Nephron progenitor cell (in vitro differentiated cells): ENCODE measurements around the gene PHETA1.

Source experiments
- DNase-seq: peaks from one replicate; pipeline ENCODE4 v3.0.0; 2021
- H3K27ac Mint-ChIP-seq: 2 replicates; pipeline ENCODE4 v1.8.0; 2021; ENCODE audit warnings: mild to moderate bottlenecking, moderate library complexity, mixed read lengths
- H3K27me3 Mint-ChIP-seq: 2 replicates; pipeline ENCODE4 v1.8.0; 2021; ENCODE audit warnings: mild to moderate bottlenecking, low read depth, mixed read lengths; ENCODE audit not compliant: poor library complexity
- H3K36me3 Mint-ChIP-seq: 2 replicates; pipeline ENCODE4 v1.8.0; 2021; ENCODE audit warnings: low read depth, mixed read lengths
- H3K4me1 Mint-ChIP-seq: 2 replicates; pipeline ENCODE4 v1.8.0; 2021; ENCODE audit warnings: mixed read lengths
- H3K4me3 Mint-ChIP-seq: 2 replicates; pipeline ENCODE4 v1.8.0; 2021; ENCODE audit warnings: mild to moderate bottlenecking, moderate library complexity, mixed read lengths
- H3K9me3 Mint-ChIP-seq: 2 replicates; pipeline ENCODE4 v1.8.0; 2021; ENCODE audit warnings: mild to moderate bottlenecking, moderate library complexity, mixed read lengths
- CTCF ChIP-seq: fragments of 200-600 bp; sonication (generic); IDR thresholded peaks from 2 replicates; pipeline ENCODE4 v1.5.0; 2021; ENCODE audit warnings: antibody characterized with exemption

PHETA1 gene

GRCh38 chr12:111319600-111320257 lies 49.2 kb downstream of the PHETA1 start:
- H3K9me3 Mint-ChIP-seq: no peaks in the 10 kb centered on the region
- no peak overlapping the region for H3K4me3 Mint-ChIP-seq
- DNase-seq: no peak
- H3K4me1 Mint-ChIP-seq: no peaks in the 10 kb centered on the region
- no peaks in the 10 kb centered on the region for H3K36me3 Mint-ChIP-seq
- no peaks in the 10 kb centered on the region for H3K27me3 Mint-ChIP-seq
- no peak for TF ChIP-seq CTCF
- no peak overlapping the region for H3K27ac Mint-ChIP-seq

- Mint-ChIP-seq H3K27ac (no peak overlapping the region), H3K4me3 (no peak overlapping the region), H3K36me3 (no peaks in the 10 kb centered on the region), H3K27me3 (peaks cover 3% of the 10 kb centered on the region), H3K9me3 (no peaks in the 10 kb centered on the region), H3K4me1 (no peaks in the 10 kb centered on the region)
- no peak for DNase-seq
- no peak for TF ChIP-seq CTCF
Measured at GRCh38 chr12:111318450-111318849, 50.4 kb downstream of the PHETA1 start.

GRCh38 chr12:111316671-111317070 lies 52.2 kb downstream of the PHETA1 start:
- H3K4me1 Mint-ChIP-seq: no peaks in the 10 kb centered on the region
- no peak overlapping the region for H3K4me3 Mint-ChIP-seq
- no peak for TF ChIP-seq CTCF
- H3K27ac Mint-ChIP-seq: no peak overlapping the region
- peaks cover 3% of the 10 kb centered on the region for H3K27me3 Mint-ChIP-seq
- no peaks in the 10 kb centered on the region for H3K36me3 Mint-ChIP-seq
- H3K9me3 Mint-ChIP-seq: no peaks in the 10 kb centered on the region
- DNase-seq: no peak

GRCh38 chr12:111314953-111315539 lies 53.8 kb downstream of the PHETA1 start:
- no peaks in the 10 kb centered on the region for H3K9me3 Mint-ChIP-seq
- H3K4me3 Mint-ChIP-seq: no peak overlapping the region
- H3K36me3 Mint-ChIP-seq: no peaks in the 10 kb centered on the region
- H3K4me1 Mint-ChIP-seq: no peaks in the 10 kb centered on the region
- no peak for TF ChIP-seq CTCF
- peaks cover 3% of the 10 kb centered on the region for H3K27me3 Mint-ChIP-seq
- no peak for DNase-seq
- no peak overlapping the region for H3K27ac Mint-ChIP-seq

GRCh38 chr12:111313833-111314259 lies 55.0 kb downstream of the PHETA1 start:
- peaks cover 6% of the 10 kb centered on the region for H3K4me1 Mint-ChIP-seq
- H3K4me3 Mint-ChIP-seq: no peak overlapping the region
- no peak overlapping the region for H3K27ac Mint-ChIP-seq
- peaks cover 3% of the 10 kb centered on the region for H3K27me3 Mint-ChIP-seq
- DNase-seq: peak; percentile 91
- no peaks in the 10 kb centered on the region for H3K36me3 Mint-ChIP-seq
- H3K9me3 Mint-ChIP-seq: no peaks in the 10 kb centered on the region
- peak; percentile 91 for TF ChIP-seq CTCF

GRCh38 chr12:111312708-111313107 lies 56.2 kb downstream of the PHETA1 start:
- no peak overlapping the region for H3K4me3 Mint-ChIP-seq
- H3K27ac Mint-ChIP-seq: no peak overlapping the region

More at GRCh38 chr12:111312708-111313107, 56.2 kb downstream of the PHETA1 start:
- peaks cover 3% of the 10 kb centered on the region for H3K27me3 Mint-ChIP-seq
- TF ChIP-seq CTCF: no peak
- H3K36me3 Mint-ChIP-seq: no peaks in the 10 kb centered on the region
- no peaks in the 10 kb centered on the region for H3K9me3 Mint-ChIP-seq
- H3K4me1 Mint-ChIP-seq: peaks cover 6% of the 10 kb centered on the region
- no peak for DNase-seq
